ENCODE measurements around the gene CRYBG3. TPM values are rescaled to one million over a fixed set of nuclear protein-coding genes. Genes with fewer than 3 reads are reported as not detected.

CRYBG3 gene
- 10 to 100 TPM; 19.7 to 32.7 (median 26.6) TPM for total RNA-seq

- 0% methylated on average over 8 to 35 of the region's 66 CpGs for WGBS, 2 donors
- ATAC-seq (ENCODE audit: low FRiP score in 2 of 2): peak; percentile 98 to 99
Measured at GRCh38 chr3:97821774-97822358, at the start of gene CRYBG3. Gene CRYBG3 (plus strand): TSS chr3:97822011. CDS start chr3:97822207, 196 bp downstream.

GRCh38 chr3:97772926-97773325, 48.9 kb upstream of the CRYBG3 start:
- H3K9me3 ChIP-seq: no peaks in the 10 kb centered on the region
- ATAC-seq (ENCODE audit: low FRiP score in 2 of 2) (no peak), DNase-seq (no peak)
- TF ChIP-seq EP300 (IDR thresholded peaks at IDR 0.05) (no peak), CTCF (IDR thresholded peaks at IDR 0.05) (no peak), POLR2AphosphoS5 (IDR thresholded peaks at IDR 0.05) (no peak), POLR2A (IDR thresholded peaks at IDR 0.05) (no peak)
- no peaks in the 10 kb centered on the region for H3K27me3 ChIP-seq
- no peak overlapping the region for H3K27ac ChIP-seq
- 90 to 98% methylated on average over 3 of the region's 3 CpGs for WGBS, 2 donors
- H3K4me3 ChIP-seq: no peak overlapping the region
- peaks cover 0 to 13% (median 0%) of the 10 kb centered on the region in 4 donors for H3K36me3 ChIP-seq
- peaks cover 0 to 12% (median 5%) of the 10 kb centered on the region in 4 donors for H3K4me1 ChIP-seq

More at GRCh38 chr3:97821774-97822358, at the start of gene CRYBG3:
- H3K27ac ChIP-seq: peak within 1 kb of the TSS; percentile 91 to 95 (median 92)
- DNase-seq: peak; percentile 88 to 97
- peaks cover 0 to 3% (median 0%) of the 10 kb centered on the region in 4 donors for H3K27me3 ChIP-seq
- no peaks in the 10 kb centered on the region for H3K9me3 ChIP-seq
- peak within 1 kb of the TSS; percentile 63 to 89 (median 85) for H3K4me3 ChIP-seq
- TF ChIP-seq CTCF (IDR thresholded peaks at IDR 0.05): peak in 4 of 6 experiments; percentile 6 to 46 (median 27)
- TF ChIP-seq EP300 (IDR thresholded peaks at IDR 0.05): no peak
- TF ChIP-seq POLR2A (IDR thresholded peaks at IDR 0.05): peak in 3 of 4 donors; percentile 82 to 93 (median 93)
- TF ChIP-seq POLR2AphosphoS5 (IDR thresholded peaks at IDR 0.05): peak; percentile 80 to 93
- H3K4me1 ChIP-seq: peaks cover 10 to 29% (median 18%) of the 10 kb centered on the region in 4 donors
- no peaks in the 10 kb centered on the region for H3K36me3 ChIP-seq

- Histone ChIP-seq H3K4me3 (no peak overlapping the region), H3K4me1 (peaks cover 0 to 21% (median 10%) of the 10 kb centered on the region in 4 donors), H3K36me3 (no peaks in the 10 kb centered on the region), H3K27ac (peak overlapping the region in 2 of 4 donors; percentile 56 to 59), H3K27me3 (no peaks in the 10 kb centered on the region), H3K9me3 (no peaks in the 10 kb centered on the region)
- TF ChIP-seq EP300 (IDR thresholded peaks at IDR 0.05): no peak
- no peak for TF ChIP-seq CTCF (IDR thresholded peaks at IDR 0.05)
- no peak for TF ChIP-seq POLR2A (IDR thresholded peaks at IDR 0.05)
- no peak for TF ChIP-seq POLR2AphosphoS5 (IDR thresholded peaks at IDR 0.05)
- no peak for DNase-seq
- ATAC-seq (ENCODE audit: low FRiP score in 2 of 2): no peak
Measured at GRCh38 chr3:97778152-97778551, 43.7 kb upstream of the CRYBG3 start.

GRCh38 chr3:97793420-97794019, 28.3 kb upstream of the CRYBG3 start:
- no peaks in the 10 kb centered on the region for H3K4me1 ChIP-seq
- DNase-seq (no peak), ATAC-seq (ENCODE audit: low FRiP score in 2 of 2) (peak in 1 of 2 donors; percentile 68)
- H3K4me3 ChIP-seq: no peak overlapping the region
- H3K36me3 ChIP-seq: peaks cover 0 to 9% (median 0%) of the 10 kb centered on the region in 4 donors
- no peak overlapping the region for H3K27ac ChIP-seq
- no peaks in the 10 kb centered on the region for H3K9me3 ChIP-seq
- H3K27me3 ChIP-seq: no peaks in the 10 kb centered on the region
- TF ChIP-seq EP300 (IDR thresholded peaks at IDR 0.05): no peak
- peak; percentile 64 to 84 (median 74) for TF ChIP-seq CTCF (IDR thresholded peaks at IDR 0.05)
- TF ChIP-seq POLR2AphosphoS5 (IDR thresholded peaks at IDR 0.05): no peak
- TF ChIP-seq POLR2A (IDR thresholded peaks at IDR 0.05): no peak

Data from upper lobe of left lung (tissue), 6 donors.